HEK293T (cell line): ENCODE measurements around the gene STK39.

Experiments used
- CTCF ChIA-PET: fragments of 350-600 bp; formaldehyde crosslinking; extraction: SDS; loops from one replicate; lab custom pipeline; 2021; ENCODE audit warnings: antibody characterized with exemption, inconsistent platforms; lab: Yijun Ruan, JAX
- POLR2A ChIA-PET: fragments of 350-600 bp; formaldehyde crosslinking; extraction: SDS; loops from one replicate; lab custom pipeline; 2020; ENCODE audit warnings: antibody characterized with exemption, inconsistent platforms; lab: Yijun Ruan, JAX
- DNase-seq: peaks from one replicate; pipeline ENCODE4 v3.0.0; 2012; ENCODE audit warnings: mixed read lengths; ENCODE audit errors: extremely low spot score
- ARNT ChIP-seq: fragments of 450-650 bp; IDR thresholded peaks from 2 replicates; pipeline ENCODE4 v1.6.1; 2017; ENCODE audit warnings: mild to moderate bottlenecking
- BHLHE40 ChIP-seq: fragments of 450-650 bp; IDR thresholded peaks from 2 replicates; pipeline ENCODE4 v1.6.1; 2016; ENCODE audit warnings: mild to moderate bottlenecking, moderate library complexity, borderline replicate concordance
- CTBP1 ChIP-seq: fragments of 450-650 bp; IDR thresholded peaks from 2 replicates; pipeline ENCODE4 v1.6.1; 2016; ENCODE audit warnings: borderline replicate concordance
- ELF4 ChIP-seq: fragments of 450-650 bp; IDR thresholded peaks from 2 replicates; pipeline ENCODE4 v1.6.1; 2017; ENCODE audit warnings: antibody characterized with exemption
- FOXA1 ChIP-seq: fragments of 450-650 bp; IDR thresholded peaks from 2 replicates; pipeline ENCODE4 v1.6.1; 2016; ENCODE audit warnings: mild to moderate bottlenecking
- FOXK2 ChIP-seq: fragments of 450-650 bp; IDR thresholded peaks from 2 replicates; pipeline ENCODE4 v1.6.1; 2016; ENCODE audit warnings: mild to moderate bottlenecking
- FOXM1 ChIP-seq: fragments of 450-650 bp; IDR thresholded peaks from 2 replicates; pipeline ENCODE4 v1.6.1; 2017; ENCODE audit warnings: mild to moderate bottlenecking, borderline replicate concordance
- HDGF ChIP-seq: fragments of 450-650 bp; IDR thresholded peaks from 2 replicates; pipeline ENCODE4 v1.6.1; 2017; ENCODE audit warnings: antibody characterized with exemption, borderline replicate concordance
- L3MBTL2 ChIP-seq: fragments of 450-650 bp; conservative IDR thresholded peaks from 2 replicates; pipeline ENCODE4 v1.6.1; 2016; ENCODE audit warnings: mild to moderate bottlenecking
- LEF1 ChIP-seq: fragments of 450-650 bp; IDR thresholded peaks from 2 replicates; pipeline ENCODE4 v1.6.1; 2017; ENCODE audit warnings: mild to moderate bottlenecking, borderline replicate concordance
- NFRKB ChIP-seq: fragments of 450-650 bp; IDR thresholded peaks from 2 replicates; pipeline ENCODE4 v1.6.1; 2016; ENCODE audit warnings: mild to moderate bottlenecking, moderate library complexity
- SP1 ChIP-seq: fragments of 450-650 bp; IDR thresholded peaks from 2 replicates; pipeline ENCODE4 v1.6.1; 2017
- SUZ12 ChIP-seq: fragments of 450-650 bp; IDR thresholded peaks from 2 replicates; pipeline ENCODE4 v1.6.1; 2016; ENCODE audit warnings: mild to moderate bottlenecking
- TARDBP ChIP-seq: fragments of 450-650 bp; IDR thresholded peaks from 2 replicates; pipeline ENCODE4 v1.6.1; 2016
- ZNF384 ChIP-seq: fragments of 450-650 bp; IDR thresholded peaks from 2 replicates; pipeline ENCODE4 v1.6.1; 2016
- TF ChIP-seq, protein P1 (sequence below): fragments of 450-650 bp; IDR thresholded peaks from 2 replicates; pipeline ENCODE4 v1.6.1; 2016

STK39 gene

DNA sequence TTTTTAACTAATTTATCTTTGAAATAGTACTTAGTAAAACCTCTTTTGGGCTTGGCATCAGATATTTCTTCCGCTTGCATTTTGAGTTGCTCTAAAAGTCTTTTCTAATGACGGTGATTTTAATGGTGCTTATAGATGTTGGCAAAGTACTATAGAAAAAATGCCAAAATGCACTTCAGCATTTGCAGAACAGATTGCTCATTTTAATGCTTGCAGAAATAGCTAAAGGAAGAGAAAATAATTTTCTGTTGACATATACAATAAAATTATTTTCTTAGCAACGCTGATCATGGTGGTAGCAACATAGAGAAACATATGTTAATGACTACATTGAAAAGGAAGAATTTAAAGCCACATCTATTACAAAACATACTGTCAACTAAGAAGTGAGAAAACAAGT is 170.7 kb downstream of the STK39 start:
- DNase-seq: no peak
- CTCF ChIA-PET: no interaction called here
- POLR2A ChIA-PET: no interaction called here
- TF ChIP-seq ELF4: no peak
- no peak for TF ChIP-seq SUZ12
- TF ChIP-seq, protein P1, sequence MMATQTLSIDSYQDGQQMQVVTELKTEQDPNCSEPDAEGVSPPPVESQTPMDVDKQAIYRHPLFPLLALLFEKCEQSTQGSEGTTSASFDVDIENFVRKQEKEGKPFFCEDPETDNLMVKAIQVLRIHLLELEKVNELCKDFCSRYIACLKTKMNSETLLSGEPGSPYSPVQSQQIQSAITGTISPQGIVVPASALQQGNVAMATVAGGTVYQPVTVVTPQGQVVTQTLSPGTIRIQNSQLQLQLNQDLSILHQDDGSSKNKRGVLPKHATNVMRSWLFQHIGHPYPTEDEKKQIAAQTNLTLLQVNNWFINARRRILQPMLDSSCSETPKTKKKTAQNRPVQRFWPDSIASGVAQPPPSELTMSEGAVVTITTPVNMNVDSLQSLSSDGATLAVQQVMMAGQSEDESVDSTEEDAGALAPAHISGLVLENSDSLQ: no peak
- no peak for TF ChIP-seq L3MBTL2
- TF ChIP-seq CTBP1: no peak
- TF ChIP-seq HDGF: no peak
- TF ChIP-seq NFRKB: no peak

DNA sequence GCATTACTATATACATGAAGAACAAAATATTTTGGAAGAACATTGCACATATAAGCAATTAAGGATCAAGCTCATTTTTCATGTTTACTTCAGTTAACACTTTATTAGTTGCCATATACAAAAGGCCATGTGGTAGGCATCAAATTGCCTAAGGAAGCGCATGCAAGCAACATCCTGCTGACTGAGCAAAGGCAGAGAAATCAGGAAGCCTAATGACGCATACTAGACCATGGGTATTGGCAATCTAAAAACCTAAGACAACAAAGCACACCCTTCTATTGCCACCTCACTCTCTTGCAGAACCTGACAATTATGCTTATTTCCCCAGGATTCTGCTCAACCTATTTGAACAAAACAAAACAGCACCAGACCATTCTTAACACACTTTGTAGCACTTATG is 171.9 kb downstream of the STK39 start:
- TF ChIP-seq NFRKB (no peak), ZNF384 (no peak), HDGF (no peak), SUZ12 (no peak), ELF4 (no peak), L3MBTL2 (no peak), ARNT (no peak), FOXK2 (no peak), FOXA1 (no peak), SP1 (no peak), BHLHE40 (no peak), LEF1 (no peak), FOXM1 (no peak), CTBP1 (no peak), TARDBP (no peak)
- TF ChIP-seq, protein P1: no peak
- CTCF ChIA-PET: interaction anchor here (0.7 kb wide), 1 partner anchor 624 kb away, joined by 4 read pairs; no protein-coding TSS in a partner anchor
- DNase-seq: no peak
- POLR2A ChIA-PET: interaction anchor here (0.6 kb wide), 1 partner anchor 1341 kb away, joined by 3 read pairs; no protein-coding TSS in a partner anchor

- DNase-seq: no peak
- ChIA-PET POLR2A (no interaction called here), CTCF (no interaction called here)
- no peak for TF ChIP-seq SP1
- TF ChIP-seq TARDBP: no peak
- TF ChIP-seq FOXK2: no peak
- TF ChIP-seq FOXM1: no peak
- TF ChIP-seq ARNT: no peak
Measured at GRCh38 chr2:168072626-168073303, 174.6 kb downstream of the STK39 start.

DNA sequence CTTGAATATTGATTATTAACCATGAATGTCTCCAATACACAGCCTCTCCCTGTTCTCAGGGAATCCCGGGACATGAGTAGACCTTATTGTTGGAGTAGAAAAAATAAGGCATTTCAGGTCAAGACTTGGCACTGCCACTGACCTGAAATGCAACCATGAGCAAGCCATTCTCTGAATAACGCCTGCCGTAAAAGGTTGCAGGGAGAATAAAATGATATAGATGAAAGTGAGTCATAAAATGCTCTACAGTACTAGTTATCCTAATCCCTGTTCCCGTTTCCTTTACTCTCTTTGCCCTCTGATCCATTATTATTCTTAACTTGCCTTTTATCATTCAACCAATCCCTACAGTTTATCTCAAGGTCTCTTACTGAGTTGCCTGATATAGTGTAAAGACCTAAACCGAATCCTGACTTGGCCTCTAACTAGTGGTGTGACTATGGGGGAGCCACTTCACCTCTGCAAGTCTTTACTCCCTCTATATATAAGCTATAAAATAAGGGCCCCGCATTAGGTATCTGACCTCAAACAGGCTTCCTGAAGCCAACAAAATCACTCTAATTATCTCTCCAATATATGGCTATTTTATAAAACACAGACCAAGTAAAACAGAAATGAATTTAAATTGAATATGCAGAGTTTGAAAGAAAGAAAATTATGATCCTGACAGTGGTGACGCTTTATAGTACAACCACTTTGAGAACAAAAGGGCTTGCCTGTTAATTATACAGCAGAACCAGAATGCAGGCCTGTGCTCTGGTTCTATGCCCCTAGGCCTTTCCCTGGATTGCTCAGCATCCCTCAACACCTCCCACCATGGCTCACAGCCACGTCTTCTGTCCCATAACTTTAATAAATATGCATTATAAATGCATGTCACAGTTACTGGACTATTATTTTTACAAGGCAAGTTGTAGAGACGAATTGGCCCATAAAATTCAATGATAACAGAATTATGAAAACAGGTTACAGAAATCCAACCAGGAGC is 183.1 kb downstream of the STK39 start:
- CTCF ChIA-PET: no interaction called here

DNA sequence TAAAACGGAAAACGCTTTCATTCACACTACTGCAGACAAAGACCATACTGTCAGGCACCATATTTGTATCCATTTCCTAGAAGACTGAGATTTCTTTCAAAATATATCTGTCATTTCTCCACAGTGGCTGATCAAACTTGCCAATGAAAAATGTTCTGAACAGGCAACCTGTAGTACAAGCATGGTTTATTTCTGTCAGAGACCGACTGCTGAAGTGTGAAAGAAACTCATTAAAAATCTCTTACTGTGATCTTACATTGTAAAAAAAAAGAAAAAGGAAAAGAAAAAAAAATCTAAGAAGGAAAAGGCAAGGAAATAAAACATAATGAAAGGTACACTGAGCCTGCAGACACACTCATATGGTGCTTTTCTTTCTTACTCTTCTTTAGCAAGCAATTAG is 184.5 kb downstream of the STK39 start:
- TF ChIP-seq ZNF384: no peak
- no peak for TF ChIP-seq BHLHE40
- TF ChIP-seq TARDBP: no peak
- CTCF ChIA-PET: no interaction called here
- no peak for DNase-seq
- POLR2A ChIA-PET: no interaction called here

More for the DNA sequence above, 183.1 kb downstream of the STK39 start:
- POLR2A ChIA-PET: no interaction called here
- TF ChIP-seq SUZ12 (no peak), FOXM1 (no peak), L3MBTL2 (no peak), ELF4 (no peak), FOXA1 (no peak)
- TF ChIP-seq, protein P1: 0 out of 2 replicates have a peak, but pooled peaks have one; percentile 29
- no peak for DNase-seq

GRCh38 chr2:168062054-168062453 is 185.3 kb downstream of the STK39 start:
- ChIA-PET POLR2A (no interaction called here), CTCF (no interaction called here)
- TF ChIP-seq ZNF384 (no peak), NFRKB (no peak), ARNT (no peak), L3MBTL2 (no peak), ELF4 (no peak), HDGF (no peak), SP1 (no peak), LEF1 (no peak), FOXK2 (no peak), CTBP1 (no peak), FOXM1 (no peak), TARDBP (no peak), FOXA1 (no peak), SUZ12 (no peak), BHLHE40 (no peak)
- TF ChIP-seq, protein P1: no peak
- no peak for DNase-seq
